Upper lobe of right lung (tissue), 1 donor: ENCODE measurements around the gene TXNDC5. TPM values are rescaled to one million over a fixed set of nuclear protein-coding genes. Genes with fewer than 3 reads are reported as not detected.

Experiments
- ATAC-seq: fragments of 200-7000 bp; cut with Tn5 transposase; one replicate; pipeline ENCODE4 v1.9.1; 2020; ENCODE audit warnings: mild to moderate bottlenecking, moderate library complexity
- DNase-seq: peaks from one replicate; pipeline ENCODE4 v3.0.0-alpha.2; 2020
- H3K27ac ChIP-seq: fragments of 200-600 bp; one replicate; pipeline ENCODE4 v1.8.0; 2022
- H3K27me3 ChIP-seq: fragments of 200-600 bp; one replicate; pipeline ENCODE4 v1.8.0; 2022; ENCODE audit warnings: mild to moderate bottlenecking
- H3K36me3 ChIP-seq: fragments of 200-600 bp; one replicate; pipeline ENCODE4 v1.8.0; 2022
- H3K4me1 ChIP-seq: fragments of 200-600 bp; one replicate; pipeline ENCODE4 v1.8.0; 2022
- H3K4me3 ChIP-seq: fragments of 200-600 bp; one replicate; pipeline ENCODE4 v1.8.0; 2022; ENCODE audit warnings: mild to moderate bottlenecking
- H3K9me3 ChIP-seq: fragments of 200-600 bp; one replicate; pipeline ENCODE4 v1.8.0; 2022
- intact Hi-C: fragments of 100-400 bp; cut with DNase I; formaldehyde crosslinking; loops from one replicate; pipeline ENCODE4 v1.11.0; 2022
- total RNA-seq: library from RNA; stranded (reverse); fragmentation: NEBNext Ultra II Directional; extraction: Animal tissue kit (Norgen Biotek cat#: 25700); gene quantifications from one replicate; pipeline ENCODE4 v1.2.1, GENCODE V29; 2021
- TF ChIP-seq, protein P1 (sequence below): fragments of 200-600 bp; IDR thresholded peaks from one replicate; pipeline ENCODE4 v1.8.0; 2022; ENCODE audit warnings: antibody characterized with exemption
- donor health status: DM: no; HTN: yes; CAD: no; lungs with severe emphysema.

The TXNDC5 gene
- total RNA-seq, 1 donor from 2014 or later: 107 TPM

DNA sequence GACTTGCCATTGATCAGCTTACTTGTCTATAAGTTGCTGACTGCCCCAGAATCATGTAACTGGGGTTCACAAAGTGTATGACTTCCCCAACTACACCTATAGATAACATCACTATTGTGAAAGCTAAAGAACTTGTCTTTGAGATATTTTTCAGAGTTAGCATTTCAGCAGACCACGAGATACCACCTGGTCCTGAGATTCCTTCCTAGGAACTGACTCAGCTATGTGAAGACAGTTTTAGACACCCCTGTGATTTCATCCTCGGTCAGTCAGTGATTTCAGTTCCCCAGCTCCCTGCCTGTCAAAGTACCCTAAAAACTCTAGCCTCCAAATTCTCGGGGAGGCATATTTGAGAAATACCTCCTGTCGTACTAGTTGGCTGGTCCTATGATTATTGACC lies 62.4 kb downstream of the TXNDC5 start:
- Histone ChIP-seq H3K36me3 (no peaks in the 10 kb centered on the region), H3K27ac (no peak overlapping the region), H3K9me3 (peaks cover 10% of the 10 kb centered on the region), H3K4me3 (no peak overlapping the region), H3K4me1 (no peaks in the 10 kb centered on the region), H3K27me3 (no peaks in the 10 kb centered on the region)
- DNase-seq (no peak), ATAC-seq (no peak)
- intact Hi-C loops: no loop called here
- TF ChIP-seq, protein P1, sequence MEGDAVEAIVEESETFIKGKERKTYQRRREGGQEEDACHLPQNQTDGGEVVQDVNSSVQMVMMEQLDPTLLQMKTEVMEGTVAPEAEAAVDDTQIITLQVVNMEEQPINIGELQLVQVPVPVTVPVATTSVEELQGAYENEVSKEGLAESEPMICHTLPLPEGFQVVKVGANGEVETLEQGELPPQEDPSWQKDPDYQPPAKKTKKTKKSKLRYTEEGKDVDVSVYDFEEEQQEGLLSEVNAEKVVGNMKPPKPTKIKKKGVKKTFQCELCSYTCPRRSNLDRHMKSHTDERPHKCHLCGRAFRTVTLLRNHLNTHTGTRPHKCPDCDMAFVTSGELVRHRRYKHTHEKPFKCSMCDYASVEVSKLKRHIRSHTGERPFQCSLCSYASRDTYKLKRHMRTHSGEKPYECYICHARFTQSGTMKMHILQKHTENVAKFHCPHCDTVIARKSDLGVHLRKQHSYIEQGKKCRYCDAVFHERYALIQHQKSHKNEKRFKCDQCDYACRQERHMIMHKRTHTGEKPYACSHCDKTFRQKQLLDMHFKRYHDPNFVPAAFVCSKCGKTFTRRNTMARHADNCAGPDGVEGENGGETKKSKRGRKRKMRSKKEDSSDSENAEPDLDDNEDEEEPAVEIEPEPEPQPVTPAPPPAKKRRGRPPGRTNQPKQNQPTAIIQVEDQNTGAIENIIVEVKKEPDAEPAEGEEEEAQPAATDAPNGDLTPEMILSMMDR: no peak

DNA sequence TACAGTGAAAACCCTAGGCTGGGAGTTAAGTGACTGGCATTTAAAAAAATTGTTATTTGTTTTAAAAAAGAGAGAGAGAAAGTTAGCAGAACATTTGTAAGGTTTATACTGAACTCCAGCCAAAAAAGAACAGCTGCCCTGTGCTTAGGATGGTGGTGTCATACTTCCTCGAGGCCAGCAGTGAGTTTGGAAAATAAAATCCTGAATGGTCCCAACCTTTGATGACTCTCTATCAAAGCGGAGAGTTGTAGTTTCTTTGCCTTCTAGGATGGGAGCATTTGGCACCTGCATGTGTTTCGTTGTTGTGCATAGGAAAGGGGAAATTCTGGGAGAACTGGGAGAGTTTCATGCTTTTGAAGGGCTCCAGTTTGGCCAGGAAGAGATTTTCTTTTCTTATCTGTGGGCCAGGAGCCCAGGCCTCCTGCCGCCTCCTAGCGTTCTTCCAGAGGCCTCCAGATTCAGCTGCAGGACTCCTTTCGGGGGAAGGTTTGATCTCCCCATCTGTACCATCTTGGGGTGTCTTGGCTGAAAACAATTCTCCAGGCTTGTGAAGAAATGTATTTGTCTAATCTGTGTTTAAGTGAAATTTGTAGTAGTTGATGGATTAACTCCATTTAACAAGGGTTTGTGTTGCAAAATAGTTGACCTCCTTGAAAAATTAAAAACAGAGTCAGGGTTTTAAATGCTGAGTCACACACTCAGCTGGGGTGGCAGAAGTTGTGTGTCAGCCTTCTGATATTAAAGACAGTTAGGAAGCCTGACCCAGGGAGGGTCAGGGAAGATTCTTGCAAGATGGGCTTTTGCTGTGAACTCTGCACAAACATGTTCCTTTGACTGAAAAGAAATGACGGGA lies 63.4 kb downstream of the TXNDC5 start:
- TF ChIP-seq, protein P1: peak; percentile 9
- H3K9me3 ChIP-seq: peaks cover 3% of the 10 kb centered on the region
- H3K27ac ChIP-seq: no peak overlapping the region
- no peak for ATAC-seq
- H3K27me3 ChIP-seq: no peaks in the 10 kb centered on the region
- intact Hi-C loops: no loop called here
- H3K36me3 ChIP-seq: no peaks in the 10 kb centered on the region
- no peaks in the 10 kb centered on the region for H3K4me1 ChIP-seq
- H3K4me3 ChIP-seq: no peak overlapping the region
- DNase-seq: no peak

DNA sequence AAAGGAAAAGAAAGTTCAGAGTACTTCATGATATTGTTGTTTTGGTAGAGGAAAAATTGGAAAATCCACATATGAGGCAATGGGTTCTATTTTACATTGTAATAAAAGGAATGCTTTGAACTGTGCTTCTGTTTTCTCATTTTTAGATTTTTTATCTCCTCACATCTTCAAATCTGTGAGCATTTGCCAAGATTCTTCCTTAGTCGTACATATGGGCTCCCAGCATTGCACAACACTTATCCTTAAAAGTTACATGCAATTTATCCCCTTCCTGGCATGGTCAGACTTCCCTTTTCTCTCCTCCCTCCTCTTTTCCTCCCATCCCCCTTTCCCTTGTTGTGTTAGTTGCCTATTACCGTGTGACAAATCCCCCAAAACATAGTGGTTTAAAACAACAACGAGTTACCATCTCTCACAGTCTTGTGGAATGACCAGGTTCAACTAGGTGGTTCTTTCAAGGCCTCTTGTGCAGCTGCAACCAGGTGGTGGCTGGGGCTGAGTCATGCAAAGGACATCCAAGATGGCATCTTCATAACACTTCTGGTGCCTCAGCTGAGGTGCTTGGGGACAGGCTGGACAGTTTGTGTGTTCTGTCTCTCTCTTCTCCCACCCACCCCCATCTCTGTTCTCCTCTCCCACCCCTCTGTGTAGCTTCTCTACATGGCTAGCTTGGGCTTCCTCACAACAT lies 68.7 kb downstream of the TXNDC5 start:
- Histone ChIP-seq H3K4me1 (no peaks in the 10 kb centered on the region), H3K27me3 (no peaks in the 10 kb centered on the region), H3K9me3 (no peaks in the 10 kb centered on the region), H3K4me3 (no peak overlapping the region), H3K27ac (no peak overlapping the region), H3K36me3 (no peaks in the 10 kb centered on the region)
- ATAC-seq (no peak), DNase-seq (no peak)
- TF ChIP-seq, protein P1: no peak
- intact Hi-C loops: no loop called here

DNA sequence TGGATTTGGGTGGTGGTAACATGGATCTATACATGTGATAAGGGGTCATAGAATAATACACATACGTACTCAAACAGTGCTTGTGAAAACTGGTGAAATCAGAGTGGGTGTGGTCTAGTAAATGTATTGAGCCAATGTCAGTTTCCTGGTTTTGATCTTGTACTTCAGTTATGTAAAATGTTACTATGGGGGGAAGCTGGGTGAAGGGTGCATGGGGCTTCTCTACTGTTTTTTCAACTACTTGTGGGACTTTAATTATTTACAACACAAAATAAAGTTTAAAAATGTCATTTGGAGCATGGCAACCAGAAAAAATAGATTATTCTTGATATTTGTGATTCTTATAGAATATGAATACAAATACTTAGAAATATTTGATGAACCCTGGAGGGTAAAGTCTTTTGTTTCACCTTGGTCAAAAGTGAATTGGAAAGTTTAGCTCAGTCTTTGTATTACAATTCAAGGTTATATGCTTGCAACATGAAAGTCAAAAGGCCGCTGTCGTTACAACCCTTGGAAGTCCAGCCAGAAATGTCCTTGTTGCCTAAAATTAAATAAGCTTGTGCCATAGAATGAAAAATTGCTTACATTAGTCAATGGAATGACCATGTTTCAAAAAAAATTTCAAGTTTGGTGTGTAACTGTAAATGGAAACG lies 74.1 kb downstream of the TXNDC5 start:
- DNase-seq (no peak), ATAC-seq (no peak)
- intact Hi-C loops: no loop called here
- TF ChIP-seq, protein P1: no peak
- H3K4me3 ChIP-seq: no peak overlapping the region
- H3K27me3 ChIP-seq: no peaks in the 10 kb centered on the region
- H3K36me3 ChIP-seq: no peaks in the 10 kb centered on the region
- H3K27ac ChIP-seq: no peak overlapping the region
- no peaks in the 10 kb centered on the region for H3K9me3 ChIP-seq
- no peaks in the 10 kb centered on the region for H3K4me1 ChIP-seq

DNA sequence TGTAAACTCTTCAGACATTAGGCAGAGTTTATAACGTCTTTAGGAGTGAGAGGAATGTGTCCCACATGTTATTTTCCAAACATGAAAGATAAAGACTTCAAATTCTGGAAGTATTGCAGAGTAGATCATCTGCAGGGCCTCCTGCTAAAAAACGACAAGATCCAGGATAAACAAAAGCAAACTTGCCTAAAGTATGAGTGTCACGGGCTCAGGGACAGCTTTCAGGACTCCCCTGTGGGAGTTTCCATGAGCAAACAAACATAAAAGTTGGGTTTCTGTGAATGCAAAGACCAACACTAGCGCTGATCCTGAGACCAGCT lies 76.9 kb downstream of the TXNDC5 start:
- intact Hi-C loops: no loop called here
- H3K36me3 ChIP-seq: no peaks in the 10 kb centered on the region
- no peak for ATAC-seq
- H3K4me3 ChIP-seq: no peak overlapping the region
- no peaks in the 10 kb centered on the region for H3K9me3 ChIP-seq
- H3K27ac ChIP-seq: no peak overlapping the region
- TF ChIP-seq, protein P1: no peak
- DNase-seq: no peak
- no peaks in the 10 kb centered on the region for H3K4me1 ChIP-seq
- no peaks in the 10 kb centered on the region for H3K27me3 ChIP-seq
